ENCODE measurements around the gene KMO. TPM values are rescaled to one million over a fixed set of nuclear protein-coding genes. Genes with fewer than 3 reads are reported as not detected.

KMO gene
- total and polyA plus RNA-seq, 2 donors (not counting 3 experiments of a cell fraction or from before 2014, with no cell fraction given): not detected

DNA sequence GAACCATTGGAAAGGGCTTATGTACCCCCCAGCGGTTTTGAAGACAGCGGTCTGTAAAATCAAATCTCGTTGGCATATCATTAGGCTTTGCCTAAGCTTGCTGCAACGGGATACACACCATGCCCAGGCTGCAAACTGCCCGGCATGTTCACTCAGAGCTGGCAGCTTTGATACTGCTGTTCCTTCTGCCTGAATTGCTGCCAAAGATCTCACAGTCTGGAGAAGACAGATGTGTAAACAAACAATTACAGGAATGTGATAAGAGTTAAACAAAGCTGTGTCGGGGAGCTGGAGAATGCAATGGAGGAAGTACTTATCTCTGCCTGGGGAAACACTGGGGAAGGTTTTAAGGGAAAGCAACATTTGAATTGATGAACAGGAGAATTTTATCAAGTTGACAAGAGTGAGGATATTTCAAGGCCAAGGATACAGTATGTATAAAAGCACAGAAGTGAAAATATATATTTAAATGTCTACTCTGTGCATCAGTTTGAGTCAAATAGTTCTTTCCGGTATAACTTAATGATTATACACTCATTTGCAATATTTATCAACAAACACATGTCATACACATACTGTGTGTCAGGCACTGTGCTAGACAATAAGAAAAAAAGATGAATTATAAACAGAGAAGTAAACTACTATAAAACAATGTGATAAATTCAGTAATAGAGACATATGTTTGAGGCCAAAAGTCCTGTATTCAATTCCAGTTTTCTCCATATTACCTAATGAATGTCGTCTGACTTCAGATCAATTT, 78.1 kb downstream of the KMO start:
- POLR2A ChIA-PET: no interaction called here
- H3K4me2 ChIP-seq (ENCODE audit: insufficient read depth, low read length): peak overlapping the region; percentile 14
- peak; percentile 47 for FAIRE-seq

More for the DNA sequence above, 78.1 kb downstream of the KMO start:
- peak; percentile 78 for DNase-seq (ENCODE audit: low read depth, low spot score)
- Histone ChIP-seq H3K36me3 (ENCODE audit: control insufficient read depth in 2 of 2, extremely low read depth in 1 of 2, insufficient read depth in 2 of 2, low read length in 2 of 2) (no peaks in the 10 kb centered on the region), H3K27ac (ENCODE audit: insufficient read depth, low read depth, low read length) (no peak overlapping the region), H4K20me1 (replicated peaks; ENCODE audit: control insufficient read depth, extremely low read depth, insufficient read depth, low read length) (no peaks in the 10 kb centered on the region), H3K9me1 (replicated peaks; ENCODE audit: control insufficient read depth, extremely low read depth, insufficient read depth, low read length) (no peaks in the 10 kb centered on the region), H3K9ac (replicated peaks; ENCODE audit: extremely low read depth, insufficient read depth, low read length) (no peak overlapping the region), H3K9me3 (replicated peaks; ENCODE audit: control insufficient read depth, insufficient read depth, low read length) (no peaks in the 10 kb centered on the region), H3K79me2 (ENCODE audit: control insufficient read depth, insufficient read depth, low read length) (no peaks in the 10 kb centered on the region), H3K27me3 (ENCODE audit: control insufficient read depth in 2 of 2, insufficient read depth in 2 of 2, low read length in 2 of 2) (no peaks in the 10 kb centered on the region), H3K4me3 (replicated peaks in 1 of 3; ENCODE audit: insufficient read depth in 1 of 3, low read depth in 1 of 3, low read length in 3 of 3) (no peak overlapping the region), H3K4me1 (ENCODE audit: control insufficient read depth, extremely low read depth, insufficient read depth, low read length) (peaks cover 44% of the 10 kb centered on the region), H2AFZ (ENCODE audit: low read depth, low read length) (no peak overlapping the region)
- dilution Hi-C loops (cut with MboI; ENCODE audit: extremely low pct_ligation_motif_present, low sequenced_read_pairs) (no loop called here), intact Hi-C loops (cut with micrococcal nuclease) (loop anchor here (1.0 kb wide), 2 partner anchors 79 to 286 kb away; no protein-coding TSS in a partner anchor)
- CTCF ChIA-PET: interaction anchor here (0.5 to 5.8 kb wide), 38 partner anchors 8 to 878 kb away, joined by 3 to 106 read pairs (median 6); partner anchors contain the start of genes CHML, EXO1, FH and MAP1LC3C
- BruUV-seq (replicated peaks): no TSS peak
- TF ChIP-seq POLR2A (IDR thresholded peaks at IDR 0.05; ENCODE audit: low read depth, low read length) (no peak), POLR2AphosphoS5 (IDR thresholded peaks at IDR 0.05; ENCODE audit: insufficient read depth, low read depth, low read length) (peak; percentile 38), MAX (IDR thresholded peaks at IDR 0.05; ENCODE audit: insufficient read depth, insufficient read length) (no peak), EZH2 (IDR thresholded peaks at IDR 0.05; ENCODE audit: borderline replicate concordance, low read depth, low read length, severe bottlenecking) (no peak), GATA2 (IDR thresholded peaks at IDR 0.05; ENCODE audit: insufficient read depth, insufficient read length, low read depth, low read length) (peak; percentile 81), MYC (IDR thresholded peaks at IDR 0.05; ENCODE audit: low read depth, low read length) (no peak), FOS (IDR thresholded peaks at IDR 0.05; ENCODE audit: borderline replicate concordance, insufficient read depth, low read length) (no peak), JUN (IDR thresholded peaks at IDR 0.05; ENCODE audit: borderline replicate concordance, insufficient read depth, insufficient read length, low read depth) (no peak)
- TF ChIP-seq, protein P1, sequence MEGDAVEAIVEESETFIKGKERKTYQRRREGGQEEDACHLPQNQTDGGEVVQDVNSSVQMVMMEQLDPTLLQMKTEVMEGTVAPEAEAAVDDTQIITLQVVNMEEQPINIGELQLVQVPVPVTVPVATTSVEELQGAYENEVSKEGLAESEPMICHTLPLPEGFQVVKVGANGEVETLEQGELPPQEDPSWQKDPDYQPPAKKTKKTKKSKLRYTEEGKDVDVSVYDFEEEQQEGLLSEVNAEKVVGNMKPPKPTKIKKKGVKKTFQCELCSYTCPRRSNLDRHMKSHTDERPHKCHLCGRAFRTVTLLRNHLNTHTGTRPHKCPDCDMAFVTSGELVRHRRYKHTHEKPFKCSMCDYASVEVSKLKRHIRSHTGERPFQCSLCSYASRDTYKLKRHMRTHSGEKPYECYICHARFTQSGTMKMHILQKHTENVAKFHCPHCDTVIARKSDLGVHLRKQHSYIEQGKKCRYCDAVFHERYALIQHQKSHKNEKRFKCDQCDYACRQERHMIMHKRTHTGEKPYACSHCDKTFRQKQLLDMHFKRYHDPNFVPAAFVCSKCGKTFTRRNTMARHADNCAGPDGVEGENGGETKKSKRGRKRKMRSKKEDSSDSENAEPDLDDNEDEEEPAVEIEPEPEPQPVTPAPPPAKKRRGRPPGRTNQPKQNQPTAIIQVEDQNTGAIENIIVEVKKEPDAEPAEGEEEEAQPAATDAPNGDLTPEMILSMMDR (IDR thresholded peaks at IDR 0.05; ENCODE audit: extremely low read depth in 1 of 2, insufficient read depth in 1 of 2, low read depth in 1 of 2, low read length in 2 of 2): no peak

Data from endothelial cell of umbilical vein (primary cell).